ENCODE data around the gene DLGAP1.

DLGAP1 gene

GRCh38 chr18:4236940-4237663 is 218.0 kb downstream of the DLGAP1 start:
- DNase-seq: peak in 1 of 2 experiments; percentile 39

GRCh38 chr18:4233468-4233867 is 221.6 kb downstream of the DLGAP1 start:
- no peak for DNase-seq

- no peak for DNase-seq
Observed at GRCh38 chr18:4232656-4233055, 222.5 kb downstream of the DLGAP1 start.

- DNase-seq: no peak
Observed at GRCh38 chr18:4231260-4231659, 223.8 kb downstream of the DLGAP1 start.

GRCh38 chr18:4230450-4231168 is 224.5 kb downstream of the DLGAP1 start:
- no peak for DNase-seq

GRCh38 chr18:4224031-4224704 is 230.9 kb downstream of the DLGAP1 start:
- no peak for DNase-seq

GRCh38 chr18:4211111-4211837 is 243.8 kb downstream of the DLGAP1 start:
- DNase-seq: no peak

- no peak for DNase-seq
Observed at GRCh38 chr18:4208366-4208765, 246.7 kb downstream of the DLGAP1 start.

- DNase-seq: no peak
Observed at GRCh38 chr18:4207383-4207985, 247.6 kb downstream of the DLGAP1 start.

- DNase-seq: no peak
Observed at GRCh38 chr18:4204438-4204720, 250.7 kb downstream of the DLGAP1 start.

- peak; percentile 48 to 63 for DNase-seq
Observed at GRCh38 chr18:4203568-4204437, 251.3 kb downstream of the DLGAP1 start.

- no peak for DNase-seq
Observed at GRCh38 chr18:4200399-4200798, 254.7 kb downstream of the DLGAP1 start.

- peak in 1 of 2 experiments; percentile 41 for DNase-seq
Observed at GRCh38 chr18:4198956-4199355, 256.2 kb downstream of the DLGAP1 start.

GRCh38 chr18:4196351-4196750 is 258.8 kb downstream of the DLGAP1 start:
- DNase-seq: no peak

- DNase-seq: peak in 1 of 2 experiments; percentile 15
Observed at GRCh38 chr18:4193086-4193485, 262.0 kb downstream of the DLGAP1 start.

GRCh38 chr18:4181882-4182568 is 273.1 kb downstream of the DLGAP1 start:
- peak; percentile 23 to 61 for DNase-seq

GRCh38 chr18:4181086-4181485 is 274.0 kb downstream of the DLGAP1 start:
- no peak for DNase-seq

- no peak for DNase-seq
Observed at GRCh38 chr18:4172196-4173100, 282.7 kb downstream of the DLGAP1 start.

GRCh38 chr18:4157352-4157751 is 297.8 kb downstream of the DLGAP1 start:
- DNase-seq: no peak

GRCh38 chr18:4146797-4147196 is 308.3 kb downstream of the DLGAP1 start:
- DNase-seq: no peak
